Stimulated activated effector memory CD8-positive, alpha-beta T cell treated with anti-CD3 and anti-CD28 coated beads, Interleukin-12 subunit alpha, Interleukin-12 subunit beta, amount 100 ng/mL, for 72 hours (primary cell): ENCODE data around the gene USB1.
"Not testable (repeated sequence)": the region's sequence is repeated elsewhere in the genome, so short reads cannot be mapped to it uniquely, and the experiment has no call there.

Experiments used
- ATAC-seq: fragments of 150-1000 bp; cut with Tn5 transposase; 2 replicates; pipeline ENCODE4 v1.10.0; 2021
- DNase-seq, 2 donors: peaks; one replicate each; pipeline ENCODE4 v3.0.0; 2021 to 2022; ENCODE audit warnings: low spot score in 2 of 2
- H3K27ac Mint-ChIP-seq: one replicate; pipeline ENCODE4 v1.8.0; 2022; ENCODE audit warnings: mild to moderate bottlenecking, mixed read lengths
- H3K36me3 Mint-ChIP-seq: one replicate; pipeline ENCODE4 v1.8.0; 2022; ENCODE audit warnings: mild to moderate bottlenecking, mixed read lengths
- H3K4me1 Mint-ChIP-seq: one replicate; pipeline ENCODE4 v1.8.0; 2022; ENCODE audit warnings: mixed read lengths
- H3K4me3 Mint-ChIP-seq: one replicate; pipeline ENCODE4 v1.8.0; 2022; ENCODE audit warnings: mild to moderate bottlenecking, mixed read lengths
- H3K9me3 Mint-ChIP-seq: one replicate; pipeline ENCODE4 v1.8.0; 2022; ENCODE audit warnings: mixed read lengths

USB1 gene

GRCh38 chr16:57997176-57997527 lies 4.1 kb upstream of the USB1 start:
- peaks cover 65% of the 10 kb centered on the region for H3K4me1 Mint-ChIP-seq
- H3K4me3 Mint-ChIP-seq: no peak overlapping the region
- no peak for ATAC-seq
- H3K9me3 Mint-ChIP-seq: no peaks in the 10 kb centered on the region
- peaks cover 42% of the 10 kb centered on the region for H3K36me3 Mint-ChIP-seq
- DNase-seq: no peak
- peak overlapping the region; percentile 67 for H3K27ac Mint-ChIP-seq

- ATAC-seq: no peak
- Mint-ChIP-seq H3K9me3 (no peaks in the 10 kb centered on the region), H3K27ac (peak overlapping the region; percentile 67), H3K36me3 (peaks cover 48% of the 10 kb centered on the region), H3K4me3 (peak overlapping the region; percentile 71), H3K4me1 (peaks cover 67% of the 10 kb centered on the region)
- DNase-seq: no peak
Measured at GRCh38 chr16:57997528-57998265, 3.5 kb upstream of the USB1 start.

- DNase-seq (peak; percentile 29 to 68), ATAC-seq (peak; percentile 48)
- Mint-ChIP-seq H3K9me3 (no peaks in the 10 kb centered on the region), H3K4me3 (peak overlapping the region; percentile 71), H3K36me3 (peaks cover 54% of the 10 kb centered on the region), H3K27ac (peak overlapping the region; percentile 67), H3K4me1 (peaks cover 63% of the 10 kb centered on the region)
Measured at GRCh38 chr16:57998486-57998885, 2.7 kb upstream of the USB1 start.

GRCh38 chr16:57998992-57999365 lies 2.2 kb upstream of the USB1 start:
- peaks cover 59% of the 10 kb centered on the region for H3K36me3 Mint-ChIP-seq
- H3K9me3 Mint-ChIP-seq: no peaks in the 10 kb centered on the region
- no peak for DNase-seq
- peak overlapping the region; percentile 71 for H3K4me3 Mint-ChIP-seq
- peak overlapping the region; percentile 67 for H3K27ac Mint-ChIP-seq
- peaks cover 66% of the 10 kb centered on the region for H3K4me1 Mint-ChIP-seq
- no peak for ATAC-seq

- peak overlapping the region; percentile 71 for H3K4me3 Mint-ChIP-seq
- DNase-seq (peak in 1 of 2 donors; percentile 58), ATAC-seq (no peak)
- peaks cover 60% of the 10 kb centered on the region for H3K36me3 Mint-ChIP-seq
- peak overlapping the region; percentile 67 for H3K27ac Mint-ChIP-seq
- H3K9me3 Mint-ChIP-seq: no peaks in the 10 kb centered on the region
- peaks cover 67% of the 10 kb centered on the region for H3K4me1 Mint-ChIP-seq
Measured at GRCh38 chr16:57999366-57999970, 1.7 kb upstream of the USB1 start.

- Mint-ChIP-seq H3K9me3 (no peaks in the 10 kb centered on the region), H3K4me1 (peaks cover 67% of the 10 kb centered on the region), H3K4me3 (peak within 1 kb of the TSS; percentile 86), H3K36me3 (peaks cover 57% of the 10 kb centered on the region), H3K27ac (peak within 1 kb of the TSS; percentile 90)
- peak; percentile 42 for ATAC-seq
- peak in 1 of 2 donors; percentile 71 for DNase-seq
Measured at GRCh38 chr16:57999971-58000705, 1.1 kb upstream of the USB1 start, which contains the start of gene ZNF319. Gene ZNF319 (minus strand): TSS chr16:58000672. CDS start chr16:57998265, 2,407 bp downstream.

GRCh38 chr16:58001781-58002415 lies 691 bp downstream of the USB1 start:
- Mint-ChIP-seq H3K9me3 (no peaks in the 10 kb centered on the region), H3K4me1 (peaks cover 58% of the 10 kb centered on the region), H3K4me3 (peak overlapping the region; percentile 86), H3K36me3 (peaks cover 69% of the 10 kb centered on the region), H3K27ac (peak overlapping the region; percentile 90)
- DNase-seq: no peak
- ATAC-seq: no peak

- DNase-seq (no peak), ATAC-seq (no peak)
- no peaks in the 10 kb centered on the region for H3K9me3 Mint-ChIP-seq
- H3K27ac Mint-ChIP-seq: peak overlapping the region; percentile 90
- H3K36me3 Mint-ChIP-seq: peaks cover 69% of the 10 kb centered on the region
- peaks cover 55% of the 10 kb centered on the region for H3K4me1 Mint-ChIP-seq
- H3K4me3 Mint-ChIP-seq: peak overlapping the region; percentile 86
Measured at GRCh38 chr16:58002416-58002800, 1.2 kb downstream of the USB1 start.

GRCh38 chr16:58002936-58003335 lies 1.7 kb downstream of the USB1 start:
- Mint-ChIP-seq H3K4me3 (no peak overlapping the region), H3K27ac (peak overlapping the region; percentile 90), H3K4me1 (peaks cover 49% of the 10 kb centered on the region), H3K36me3 (peaks cover 67% of the 10 kb centered on the region), H3K9me3 (no peaks in the 10 kb centered on the region)
- no peak for ATAC-seq
- DNase-seq: no peak

GRCh38 chr16:58004736-58005135 lies 3.5 kb downstream of the USB1 start:
- not testable (repeated sequence) for ATAC-seq, DNase-seq
- H3K4me1 Mint-ChIP-seq: peaks cover 34% of the 10 kb centered on the region

GRCh38 chr16:58009856-58010416 lies 8.7 kb downstream of the USB1 start:
- H3K27ac Mint-ChIP-seq: peak overlapping the region; percentile 30

More at GRCh38 chr16:58004736-58005135, 3.5 kb downstream of the USB1 start:
- not testable (repeated sequence) for H3K9me3 Mint-ChIP-seq, H3K27ac Mint-ChIP-seq, H3K4me3 Mint-ChIP-seq
- peaks cover 68% of the 10 kb centered on the region for H3K36me3 Mint-ChIP-seq

GRCh38 chr16:58010886-58011285 lies 9.7 kb downstream of the USB1 start:
- ATAC-seq: no peak
- no peak for DNase-seq
- Mint-ChIP-seq H3K27ac (no peak overlapping the region), H3K9me3 (no peaks in the 10 kb centered on the region), H3K36me3 (peaks cover 58% of the 10 kb centered on the region), H3K4me3 (no peak overlapping the region), H3K4me1 (peaks cover 7% of the 10 kb centered on the region)

More at GRCh38 chr16:58009856-58010416, 8.7 kb downstream of the USB1 start:
- Mint-ChIP-seq H3K36me3 (peaks cover 64% of the 10 kb centered on the region), H3K4me3 (no peak overlapping the region), H3K9me3 (no peaks in the 10 kb centered on the region), H3K4me1 (peaks cover 10% of the 10 kb centered on the region)
- ATAC-seq: no peak
- DNase-seq: no peak

GRCh38 chr16:58011652-58012051 lies 10.4 kb downstream of the USB1 start:
- Mint-ChIP-seq H3K36me3 (peaks cover 50% of the 10 kb centered on the region), H3K9me3 (no peaks in the 10 kb centered on the region), H3K4me3 (no peak overlapping the region), H3K4me1 (peaks cover 7% of the 10 kb centered on the region), H3K27ac (no peak overlapping the region)
- ATAC-seq (no peak), DNase-seq (no peak)

GRCh38 chr16:58012481-58012880 lies 11.3 kb downstream of the USB1 start:
- H3K9me3 Mint-ChIP-seq: no peaks in the 10 kb centered on the region
- DNase-seq (no peak), ATAC-seq (no peak)
- peaks cover 7% of the 10 kb centered on the region for H3K4me1 Mint-ChIP-seq
- H3K27ac Mint-ChIP-seq: no peak overlapping the region
- no peak overlapping the region for H3K4me3 Mint-ChIP-seq
- H3K36me3 Mint-ChIP-seq: peaks cover 43% of the 10 kb centered on the region
